SU-DHL-6 (cell line): ENCODE measurements around the gene ELAVL2.

Source experiments
- H2AFZ ChIP-seq: fragments of 200-600 bp; sonication (generic); 2 replicates; pipeline ENCODE4 v1.6.1; 2014; ENCODE audit warnings: low read depth, mild to moderate bottlenecking, moderate library complexity, mixed read lengths, antibody characterized with exemption, low read length; ENCODE audit not compliant: severe bottlenecking
- H3F3A ChIP-seq: fragments of 200-600 bp; shearing (Covaris generic); 2 replicates; pipeline ENCODE4 v1.6.0; 2016; ENCODE audit warnings: antibody characterized with exemption, mild to moderate bottlenecking; ENCODE audit not compliant: insufficient read depth
- H3K27ac ChIP-seq: fragments of 200-600 bp; sonication (generic); 2 replicates; pipeline ENCODE4 v1.5.1; 2016; ENCODE audit warnings: low read depth, mild to moderate bottlenecking, low read length, moderate library complexity, mixed read lengths
- H3K27me3 ChIP-seq: fragments of 200-600 bp; sonication (generic), shearing (Covaris generic); 2 replicates; pipeline ENCODE4 v1.6.0; 2014; ENCODE audit warnings: mild to moderate bottlenecking, low read length
- H3K36me3 ChIP-seq: fragments of 200-600 bp; sonication (generic); 2 replicates; pipeline ENCODE4 v1.6.1; 2014; ENCODE audit warnings: mild to moderate bottlenecking, low read length, mixed read lengths
- H3K4me2 ChIP-seq: fragments of 300-600, 200-600 bp; shearing (Covaris generic), sonication (generic); 2 replicates; pipeline ENCODE4 v1.6.0; 2014; ENCODE audit warnings: low read length, low read depth, mild to moderate bottlenecking; ENCODE audit not compliant: poor library complexity, severe bottlenecking
- H3K4me3 ChIP-seq: fragments of 200-600 bp; sonication (generic); 2 replicates; pipeline ENCODE4 v1.5.1; 2014; ENCODE audit warnings: antibody characterized with exemption, low read length, mild to moderate bottlenecking, mixed read lengths; ENCODE audit not compliant: insufficient read depth, poor library complexity, severe bottlenecking
- H3K79me2 ChIP-seq: fragments of 200-600 bp; sonication (generic); 2 replicates; pipeline ENCODE4 v1.6.1; 2014; ENCODE audit warnings: mild to moderate bottlenecking, low read length, moderate library complexity; ENCODE audit not compliant: insufficient read depth
- H3K9ac ChIP-seq: fragments of 200-600 bp; sonication (generic); 2 replicates; pipeline ENCODE4 v1.7.0; 2014; ENCODE audit warnings: mild to moderate bottlenecking, low read length
- H3K9me2 ChIP-seq: fragments of 200-600 bp; sonication (generic); replicated peaks from 2 replicates; pipeline ENCODE4 v1.6.1; 2014; ENCODE audit warnings: low read length; ENCODE audit not compliant: insufficient read depth
- H3K9me3 ChIP-seq: fragments of 200-600 bp; sonication (generic); 2 replicates; pipeline ENCODE4 v1.6.1; 2014; ENCODE audit warnings: low read length, mixed read lengths; ENCODE audit not compliant: insufficient read depth
- H4K20me1 ChIP-seq: fragments of 200-600 bp; sonication (generic); 2 replicates; pipeline ENCODE4 v1.6.1; 2014; ENCODE audit warnings: low read depth, mild to moderate bottlenecking, antibody characterized with exemption, low read length, moderate library complexity, mixed read lengths
- CTCF ChIP-seq: fragments of 200-600 bp; sonication (generic); IDR thresholded peaks from one replicate; pipeline ENCODE4 v1.5.1; 2017; ENCODE audit warnings: antibody characterized with exemption, mild to moderate bottlenecking, low read length, moderate library complexity; ENCODE audit not compliant: insufficient read depth, poor library complexity, severe bottlenecking
- EZH2phosphoT487 ChIP-seq: fragments of 200-600 bp; sonication (generic), shearing (Covaris generic); conservative IDR thresholded peaks from 2 replicates; pipeline ENCODE4 v1.6.1; 2018; ENCODE audit warnings: mild to moderate bottlenecking, antibody characterized with exemption, low read length, moderate library complexity, mixed read lengths

ELAVL2 gene

GRCh38 chr9:23686896-23687295, 139.1 kb downstream of the ELAVL2 start:
- Histone ChIP-seq H4K20me1 (no peaks in the 10 kb centered on the region), H3K79me2 (no peaks in the 10 kb centered on the region), H2AFZ (no peak overlapping the region), H3K36me3 (no peaks in the 10 kb centered on the region), H3K4me2 (no peak overlapping the region), H3K9me3 (no peaks in the 10 kb centered on the region), H3K9ac (no peak overlapping the region), H3K4me3 (no peak overlapping the region), H3K27ac (no peak overlapping the region), H3K9me2 (no peaks in the 10 kb centered on the region), H3F3A (no peaks in the 10 kb centered on the region), H3K27me3 (no peaks in the 10 kb centered on the region)
- no peak for TF ChIP-seq CTCF

GRCh38 chr9:23686257-23686656, 139.8 kb downstream of the ELAVL2 start:
- no peak overlapping the region for H3K4me2 ChIP-seq

GRCh38 chr9:23683611-23684061, 142.4 kb downstream of the ELAVL2 start:
- TF ChIP-seq EZH2phosphoT487 (no peak), CTCF (no peak)
- H3K9me2 ChIP-seq = no peaks in the 10 kb centered on the region
- H3K4me2 ChIP-seq = no peak overlapping the region
- H3F3A ChIP-seq = no peaks in the 10 kb centered on the region
- no peak overlapping the region for H3K4me3 ChIP-seq
- no peaks in the 10 kb centered on the region for H3K9me3 ChIP-seq
- H3K9ac ChIP-seq = no peak overlapping the region
- H3K79me2 ChIP-seq = no peaks in the 10 kb centered on the region
- H3K27ac ChIP-seq = no peak overlapping the region
- H2AFZ ChIP-seq = no peak overlapping the region
- H3K36me3 ChIP-seq = no peaks in the 10 kb centered on the region
- H3K27me3 ChIP-seq = no peaks in the 10 kb centered on the region
- H4K20me1 ChIP-seq = no peaks in the 10 kb centered on the region

More at GRCh38 chr9:23686257-23686656, 139.8 kb downstream of the ELAVL2 start:
- no peaks in the 10 kb centered on the region for H4K20me1 ChIP-seq
- no peak overlapping the region for H3K9ac ChIP-seq
- H3K9me2 ChIP-seq = no peaks in the 10 kb centered on the region
- TF ChIP-seq CTCF = no peak
- TF ChIP-seq EZH2phosphoT487 = no peak
- no peak overlapping the region for H3K27ac ChIP-seq
- no peaks in the 10 kb centered on the region for H3K9me3 ChIP-seq
- no peak overlapping the region for H3K4me3 ChIP-seq
- H2AFZ ChIP-seq = no peak overlapping the region
- no peaks in the 10 kb centered on the region for H3F3A ChIP-seq
- H3K27me3 ChIP-seq = no peaks in the 10 kb centered on the region
- no peaks in the 10 kb centered on the region for H3K36me3 ChIP-seq
- no peaks in the 10 kb centered on the region for H3K79me2 ChIP-seq
